Hepatocyte (in vitro differentiated cells): ENCODE results near the gene FBXL7. TPM values are rescaled to one million over a fixed set of nuclear protein-coding genes. Genes with fewer than 3 reads are reported as not detected.
A peak's percentile ranks its signal among the peaks of the same experiment; 100 is the strongest.

Experiments
- DNase-seq: peaks from one replicate; pipeline ENCODE4 v3.0.0-alpha.2; 2016; ENCODE audit warnings: low spot score
- H2AFZ ChIP-seq: fragments of 200-600 bp; sonication (generic); 2 replicates; pipeline ENCODE4 v1.6.0; 2016; ENCODE audit warnings: antibody characterized with exemption, mild to moderate bottlenecking
- H3K27ac ChIP-seq: fragments of 200-600 bp; sonication (generic); 2 replicates; pipeline ENCODE4 v1.5.1; 2016; ENCODE audit warnings: mild to moderate bottlenecking
- H3K27me3 ChIP-seq: fragments of 200-600 bp; sonication (generic); 2 replicates; pipeline ENCODE4 v1.6.1; 2016
- H3K36me3 ChIP-seq: fragments of 200-600 bp; sonication (generic); replicated peaks from 2 replicates; pipeline ENCODE4 v1.5.1; 2016; ENCODE audit warnings: low read depth; ENCODE audit not compliant: insufficient read depth
- H3K4me1 ChIP-seq: fragments of 200-600 bp; sonication (generic); 2 replicates; pipeline ENCODE4 v1.5.1; 2016; ENCODE audit warnings: mild to moderate bottlenecking, moderate library complexity; ENCODE audit not compliant: insufficient read depth
- H3K4me2 ChIP-seq: fragments of 200-600 bp; sonication (generic); 2 replicates; pipeline ENCODE4 v1.6.0; 2016
- H3K4me3 ChIP-seq: fragments of 200-600 bp; sonication (generic); 2 replicates; pipeline ENCODE4 v1.5.1; 2016; ENCODE audit warnings: mild to moderate bottlenecking
- H3K79me2 ChIP-seq: fragments of 200-600 bp; sonication (generic); 2 replicates; pipeline ENCODE4 v1.6.0; 2017; ENCODE audit warnings: mild to moderate bottlenecking
- H3K9me2 ChIP-seq: fragments of 200-600 bp; sonication (generic); replicated peaks from 2 replicates; pipeline ENCODE4 v1.6.0; 2017; ENCODE audit warnings: mild to moderate bottlenecking; ENCODE audit not compliant: insufficient read depth
- H3K9me3 ChIP-seq: fragments of 200-600 bp; sonication (generic); 2 replicates; pipeline ENCODE4 v1.5.1; 2016; ENCODE audit warnings: low read depth, mild to moderate bottlenecking
- H4K20me1 ChIP-seq: fragments of 200-600 bp; sonication (generic); 2 replicates; pipeline ENCODE4 v1.6.0; 2016; ENCODE audit warnings: mild to moderate bottlenecking; ENCODE audit not compliant: insufficient read depth, poor library complexity, severe bottlenecking
- CTCF ChIP-seq: fragments of 200-600 bp; sonication (generic); IDR thresholded peaks from 2 replicates; pipeline ENCODE4 v1.5.1; 2016; ENCODE audit warnings: antibody characterized with exemption, mild to moderate bottlenecking; ENCODE audit not compliant: poor library complexity
- EZH2 ChIP-seq: fragments of 200-600 bp; sonication (generic); IDR thresholded peaks from 2 replicates; pipeline ENCODE4 v1.6.1; 2016; ENCODE audit warnings: antibody characterized with exemption, mild to moderate bottlenecking, borderline replicate concordance
- EZH2phosphoT487 ChIP-seq: fragments of 200-600 bp; sonication (generic); IDR thresholded peaks from one replicate; pipeline ENCODE4 v1.6.1; 2018; ENCODE audit warnings: antibody characterized with exemption, mild to moderate bottlenecking, low read depth, moderate library complexity; ENCODE audit not compliant: unreplicated experiment, severe bottlenecking
- WGBS: methylation state at CpG from one replicate; pipeline ENCODE4 v1.1.6; 2016; ENCODE audit warnings: low lambda C conversion rate; ENCODE audit errors: missing lambda C conversion rate; 5-methylcytosine and 5-hydroxymethylcytosine counted together
- microRNA counts: library from miRNA; unstranded; fragments of <30 nt; microRNA quantifications from one replicate; lab custom pipeline; 2017
- microRNA-seq: library from miRNA; unstranded; fragments of <30 nt; microRNA quantifications from one replicate; pipeline ENCODE4, GENCODE V29; 2017
- polyA plus RNA-seq: library from polyadenylated mRNA; unstranded; fragments of >200 nt; fragmentation: Nextera tagmentation; extraction: Ambion mirVana; gene quantifications from 2 replicates; pipeline ENCODE4 v1.2.1, GENCODE V29; 2016
- small RNA-seq: library from RNA; depleted of rRNA; stranded (forward); fragments of <200 nt; gene quantifications from one replicate; pipeline ENCODE3, GENCODE V24; 2014
- total RNA-seq: library from RNA; depleted of rRNA; stranded (reverse); fragments of >200 nt; gene quantifications from 2 replicates; pipeline ENCODE4 v1.2.3, GENCODE V29; 2014

Gene FBXL7
- total and polyA plus RNA-seq, 2 experiments from 2014 or later: 8.4 to 10.3 TPM

GRCh38 chr5:15983392-15983791, 483.4 kb downstream of the FBXL7 start:
- no peak for DNase-seq
- H3K36me3 ChIP-seq: no peaks in the 10 kb centered on the region
- 79% methylated on average over 1 of the region's 1 CpG for WGBS
- TF ChIP-seq EZH2phosphoT487 (no peak), EZH2 (no peak), CTCF (no peak)
- H3K79me2 ChIP-seq: no peaks in the 10 kb centered on the region
- H3K9me2 ChIP-seq: no peaks in the 10 kb centered on the region
- H3K27me3 ChIP-seq: no peaks in the 10 kb centered on the region
- H3K9me3 ChIP-seq: no peaks in the 10 kb centered on the region
- H3K4me3 ChIP-seq: no peak overlapping the region
- H3K4me2 ChIP-seq: no peak overlapping the region
- H2AFZ ChIP-seq: no peak overlapping the region
- no peak overlapping the region for H3K27ac ChIP-seq
- H3K4me1 ChIP-seq: no peaks in the 10 kb centered on the region
- no peaks in the 10 kb centered on the region for H4K20me1 ChIP-seq

MicroRNAs within 50 kb of the gene (microRNA counts, 767-probe panel; counts per million panel counts)
- not detected for microRNA hsa-miR-887 (lab: Ali Mortazavi, UCI)

Small RNA genes within 50 kb of the gene (microRNA-seq; reads per million reads assigned to microRNA genes)
- 952 reads per million, percentile 78 among the genes with 10 or more reads in this experiment for gene MIR887

Small RNA genes within 50 kb of the gene (small RNA-seq; reads per million reads assigned to genes)
- gene MIR887: 59.2 reads per million, percentile 97 among the genes with 10 or more reads in this experiment
